ENCODE measurements around the gene PRMT6. TPM values are rescaled to one million over a fixed set of nuclear protein-coding genes. Genes with fewer than 3 reads are reported as not detected.
A peak's percentile ranks its signal among the peaks of the same experiment; 100 is the strongest.

PRMT6 gene
- polyA plus RNA-seq (2013, experiment 1 of 2): 18.4 TPM
- polyA plus RNA-seq (2013, experiment 2 of 2): 18.7 TPM

DNA sequence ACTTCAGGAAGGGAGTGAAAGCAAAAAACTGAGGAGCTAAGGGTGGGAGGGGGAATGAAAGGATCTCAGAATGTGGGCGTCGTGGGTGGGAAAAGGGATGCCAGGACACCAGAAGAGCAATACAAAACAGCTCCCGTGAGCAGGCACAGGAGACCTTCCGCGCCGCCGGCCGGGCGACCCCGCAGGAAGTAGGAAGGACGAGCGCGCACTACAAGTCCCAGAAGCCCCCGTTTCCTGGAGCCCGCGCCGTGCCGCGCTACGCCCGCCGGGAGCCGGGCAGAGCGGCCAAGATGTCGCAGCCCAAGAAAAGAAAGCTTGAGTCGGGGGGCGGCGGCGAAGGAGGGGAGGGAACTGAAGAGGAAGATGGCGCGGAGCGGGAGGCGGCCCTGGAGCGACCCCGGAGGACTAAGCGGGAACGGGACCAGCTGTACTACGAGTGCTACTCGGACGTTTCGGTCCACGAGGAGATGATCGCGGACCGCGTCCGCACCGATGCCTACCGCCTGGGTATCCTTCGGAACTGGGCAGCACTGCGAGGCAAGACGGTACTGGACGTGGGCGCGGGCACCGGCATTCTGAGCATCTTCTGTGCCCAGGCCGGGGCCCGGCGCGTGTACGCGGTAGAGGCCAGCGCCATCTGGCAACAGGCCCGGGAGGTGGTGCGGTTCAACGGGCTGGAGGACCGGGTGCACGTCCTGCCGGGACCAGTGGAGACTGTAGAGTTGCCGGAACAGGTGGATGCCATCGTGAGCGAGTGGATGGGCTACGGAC is at the start of gene PRMT6:
PRMT6 (plus strand) TSS at position 249 of the 771 bp plus-strand sequence; CDS start at position 291, 42 bp downstream.
- peak; percentile 79 for DNase-seq (ENCODE audit: low spot score)
- H3K27ac ChIP-seq (replicated peaks; ENCODE audit: low read length): peak within 1 kb of the TSS; percentile 91

DNA sequence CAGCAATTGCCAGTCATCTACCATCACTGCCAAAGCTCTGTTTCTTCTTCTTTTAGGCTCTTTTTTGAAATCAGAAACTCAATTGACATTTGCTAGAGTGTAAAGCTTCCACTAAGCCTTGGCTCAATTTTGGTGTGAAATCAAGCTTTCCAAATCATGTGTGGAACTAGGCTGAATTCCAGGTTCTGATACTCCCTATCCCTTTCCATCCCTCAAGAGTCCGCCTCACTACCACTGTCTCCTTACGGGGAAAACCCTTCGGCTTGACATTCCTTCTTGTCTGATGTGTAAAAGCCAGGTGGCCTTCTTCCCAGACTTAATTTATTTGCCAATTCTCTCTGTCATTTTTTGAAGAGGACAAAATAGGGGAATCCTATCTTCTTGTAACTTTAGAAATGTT is 47.2 kb upstream of the PRMT6 start:
- no peak overlapping the region for H3K4ac ChIP-seq (ENCODE audit: low read length)
- no peaks in the 10 kb centered on the region for H3K79me1 ChIP-seq (ENCODE audit: low read depth, low read length)
- no peaks in the 10 kb centered on the region for H3K36me3 ChIP-seq (replicated peaks in 1 of 2; ENCODE audit: control insufficient read depth in 2 of 2, insufficient read depth in 2 of 2, low read length in 2 of 2)
- no peak overlapping the region for H3K14ac ChIP-seq (ENCODE audit: low read length)
- no peak overlapping the region for H3K18ac ChIP-seq (ENCODE audit: low read length)
- no peaks in the 10 kb centered on the region for H3K27me3 ChIP-seq (ENCODE audit: control insufficient read depth in 3 of 3, insufficient read depth in 3 of 3, low read depth in 1 of 3, low read length in 3 of 3)
- no peak overlapping the region for H3K4me2 ChIP-seq (ENCODE audit: insufficient read depth, low read length, poor library complexity, severe bottlenecking)
- H2BK12ac ChIP-seq (ENCODE audit: low read length): no peak overlapping the region
- H3K27ac ChIP-seq (replicated peaks; ENCODE audit: low read length): no peak overlapping the region
- no peaks in the 10 kb centered on the region for H3K4me1 ChIP-seq (ENCODE audit: control insufficient read depth in 2 of 2, insufficient read depth in 1 of 2, low read depth in 1 of 2, low read length in 2 of 2)
- no peak overlapping the region for H4K91ac ChIP-seq (ENCODE audit: low read depth, low read length, poor library complexity)
- no peak overlapping the region for H3K9ac ChIP-seq (ENCODE audit: low read depth, low read length, poor library complexity)
- no peak overlapping the region for H3K23ac ChIP-seq (ENCODE audit: low read depth, low read length, poor library complexity)
- H2BK5ac ChIP-seq (ENCODE audit: low read length): no peak overlapping the region
- no peak for DNase-seq (ENCODE audit: low spot score)
- no peak overlapping the region for H2AFZ ChIP-seq (ENCODE audit: low read length)
- H3K4me3 ChIP-seq (ENCODE audit: low read length in 2 of 2): no peak overlapping the region
- no peak overlapping the region for H4K8ac ChIP-seq (ENCODE audit: low read depth, low read length)
- no peak overlapping the region for H2BK120ac ChIP-seq (ENCODE audit: low read depth, low read length)
- no peak overlapping the region for H2BK15ac ChIP-seq (ENCODE audit: low read length)
- no CpG with 5 or more reads among the region's 3 CpGs for WGBS, 2 donors (ENCODE audit: extremely low coverage in 2 of 2, insufficient read length in 2 of 2, insufficient replicate concordance in 1 of 2)
- H3K9me3 ChIP-seq (replicated peaks in 1 of 2; ENCODE audit: control insufficient read depth in 2 of 2, insufficient read depth in 1 of 2, low read depth in 1 of 2, low read length in 2 of 2): no peaks in the 10 kb centered on the region
- no peak overlapping the region for H2AK5ac ChIP-seq (ENCODE audit: low read depth, low read length)

More for the DNA sequence above, at the start of gene PRMT6:
- H3K4me2 ChIP-seq (ENCODE audit: insufficient read depth, low read length, poor library complexity, severe bottlenecking): peak within 1 kb of the TSS; percentile 74
- no peaks in the 10 kb centered on the region for H3K27me3 ChIP-seq (ENCODE audit: control insufficient read depth in 3 of 3, insufficient read depth in 3 of 3, low read depth in 1 of 3, low read length in 3 of 3)
- peak within 1 kb of the TSS; percentile 100 for H3K18ac ChIP-seq (ENCODE audit: low read length)
- peak within 1 kb of the TSS; percentile 99 for H2BK12ac ChIP-seq (ENCODE audit: low read length)
- H4K8ac ChIP-seq (ENCODE audit: low read depth, low read length): peak within 1 kb of the TSS; percentile 52
- no CpG with 5 or more reads among the region's 73 CpGs for WGBS, 2 donors (ENCODE audit: extremely low coverage in 2 of 2, insufficient read length in 2 of 2, insufficient replicate concordance in 1 of 2)
- peak within 1 kb of the TSS; percentile 95 for H4K91ac ChIP-seq (ENCODE audit: low read depth, low read length, poor library complexity)
- H3K9ac ChIP-seq (ENCODE audit: low read depth, low read length, poor library complexity): peak within 1 kb of the TSS; percentile 100
- peak within 1 kb of the TSS; percentile 74 to 99 for H3K4me3 ChIP-seq (ENCODE audit: low read length in 2 of 2)
- H3K4me1 ChIP-seq (ENCODE audit: control insufficient read depth in 2 of 2, insufficient read depth in 1 of 2, low read depth in 1 of 2, low read length in 2 of 2): peaks cover 0 to 4% of the 10 kb centered on the region in 2 donors
- H3K79me1 ChIP-seq (ENCODE audit: low read depth, low read length): peaks cover 9% of the 10 kb centered on the region
- peak within 1 kb of the TSS; percentile 47 for H2BK120ac ChIP-seq (ENCODE audit: low read depth, low read length)
- no peaks in the 10 kb centered on the region for H3K9me3 ChIP-seq (replicated peaks in 1 of 2; ENCODE audit: control insufficient read depth in 2 of 2, insufficient read depth in 1 of 2, low read depth in 1 of 2, low read length in 2 of 2)
- peak within 1 kb of the TSS; percentile 99 for H3K23ac ChIP-seq (ENCODE audit: low read depth, low read length, poor library complexity)
- peak within 1 kb of the TSS; percentile 30 for H2AK5ac ChIP-seq (ENCODE audit: low read depth, low read length)
- peak within 1 kb of the TSS; percentile 93 for H2BK5ac ChIP-seq (ENCODE audit: low read length)
- peak within 1 kb of the TSS; percentile 100 for H3K14ac ChIP-seq (ENCODE audit: low read length)
- peaks cover 0 to 28% of the 10 kb centered on the region in 2 donors for H3K36me3 ChIP-seq (replicated peaks in 1 of 2; ENCODE audit: control insufficient read depth in 2 of 2, insufficient read depth in 2 of 2, low read length in 2 of 2)
- H2AFZ ChIP-seq (ENCODE audit: low read length): peak within 1 kb of the TSS; percentile 97
- peak within 1 kb of the TSS; percentile 81 for H3K4ac ChIP-seq (ENCODE audit: low read length)
- peak within 1 kb of the TSS; percentile 97 for H2BK15ac ChIP-seq (ENCODE audit: low read length)

DNA sequence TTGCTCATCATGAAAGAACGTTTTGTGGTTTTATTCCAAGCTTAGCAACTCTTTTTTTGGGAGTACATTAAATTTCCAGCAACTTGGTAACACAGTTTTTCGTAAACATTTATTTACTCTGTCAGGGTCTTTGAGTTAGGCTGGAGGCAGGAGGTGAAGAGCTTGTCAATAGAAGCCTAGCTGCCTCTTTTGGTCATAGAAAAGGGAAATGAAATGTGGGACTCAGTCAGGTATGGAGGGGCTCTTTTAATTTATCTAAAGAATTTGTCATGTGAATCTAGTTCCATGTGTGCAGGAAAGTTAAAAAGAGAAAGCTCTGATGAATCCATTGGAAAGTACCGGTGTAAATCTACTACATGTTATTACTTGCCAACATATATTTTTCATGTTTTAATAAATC is 45.9 kb upstream of the PRMT6 start:
- no peaks in the 10 kb centered on the region for H3K79me1 ChIP-seq (ENCODE audit: low read depth, low read length)
- H4K91ac ChIP-seq (ENCODE audit: low read depth, low read length, poor library complexity): no peak overlapping the region
- no peak overlapping the region for H2BK5ac ChIP-seq (ENCODE audit: low read length)
- H4K8ac ChIP-seq (ENCODE audit: low read depth, low read length): no peak overlapping the region
- H3K14ac ChIP-seq (ENCODE audit: low read length): no peak overlapping the region
- no peak overlapping the region for H2BK120ac ChIP-seq (ENCODE audit: low read depth, low read length)
- H3K4me2 ChIP-seq (ENCODE audit: insufficient read depth, low read length, poor library complexity, severe bottlenecking): no peak overlapping the region
- H3K4me3 ChIP-seq (ENCODE audit: low read length in 2 of 2): no peak overlapping the region
- H3K27me3 ChIP-seq (ENCODE audit: control insufficient read depth in 3 of 3, insufficient read depth in 3 of 3, low read depth in 1 of 3, low read length in 3 of 3): no peaks in the 10 kb centered on the region
- H2BK12ac ChIP-seq (ENCODE audit: low read length): no peak overlapping the region
- H2AFZ ChIP-seq (ENCODE audit: low read length): no peak overlapping the region
- no peak overlapping the region for H2AK5ac ChIP-seq (ENCODE audit: low read depth, low read length)
- DNase-seq (ENCODE audit: low spot score): no peak
- WGBS, 2 donors (ENCODE audit: extremely low coverage in 2 of 2, insufficient read length in 2 of 2, insufficient replicate concordance in 1 of 2): no CpG with 5 or more reads among the region's 3 CpGs
- no peaks in the 10 kb centered on the region for H3K4me1 ChIP-seq (ENCODE audit: control insufficient read depth in 2 of 2, insufficient read depth in 1 of 2, low read depth in 1 of 2, low read length in 2 of 2)
- no peak overlapping the region for H2BK15ac ChIP-seq (ENCODE audit: low read length)
- H3K18ac ChIP-seq (ENCODE audit: low read length): no peak overlapping the region
- no peak overlapping the region for H3K23ac ChIP-seq (ENCODE audit: low read depth, low read length, poor library complexity)
- H3K27ac ChIP-seq (replicated peaks; ENCODE audit: low read length): no peak overlapping the region
- H3K36me3 ChIP-seq (replicated peaks in 1 of 2; ENCODE audit: control insufficient read depth in 2 of 2, insufficient read depth in 2 of 2, low read length in 2 of 2): no peaks in the 10 kb centered on the region
- H3K4ac ChIP-seq (ENCODE audit: low read length): no peak overlapping the region
- no peaks in the 10 kb centered on the region for H3K9me3 ChIP-seq (replicated peaks in 1 of 2; ENCODE audit: control insufficient read depth in 2 of 2, insufficient read depth in 1 of 2, low read depth in 1 of 2, low read length in 2 of 2)
- no peak overlapping the region for H3K9ac ChIP-seq (ENCODE audit: low read depth, low read length, poor library complexity)

- H2AK5ac ChIP-seq (ENCODE audit: low read depth, low read length): no peak overlapping the region
- H3K79me1 ChIP-seq (ENCODE audit: low read depth, low read length): no peaks in the 10 kb centered on the region
- no peaks in the 10 kb centered on the region for H3K27me3 ChIP-seq (ENCODE audit: control insufficient read depth in 3 of 3, insufficient read depth in 3 of 3, low read depth in 1 of 3, low read length in 3 of 3)
- H2AFZ ChIP-seq (ENCODE audit: low read length): no peak overlapping the region
- H3K18ac ChIP-seq (ENCODE audit: low read length): no peak overlapping the region
- H2BK5ac ChIP-seq (ENCODE audit: low read length): no peak overlapping the region
- no peak overlapping the region for H3K23ac ChIP-seq (ENCODE audit: low read depth, low read length, poor library complexity)
- no peak overlapping the region for H3K9ac ChIP-seq (ENCODE audit: low read depth, low read length, poor library complexity)
- H3K27ac ChIP-seq (replicated peaks; ENCODE audit: low read length): no peak overlapping the region
- H3K4ac ChIP-seq (ENCODE audit: low read length): no peak overlapping the region
- no peak overlapping the region for H3K4me3 ChIP-seq (ENCODE audit: low read length in 2 of 2)
- H2BK12ac ChIP-seq (ENCODE audit: low read length): no peak overlapping the region
- no peak overlapping the region for H4K91ac ChIP-seq (ENCODE audit: low read depth, low read length, poor library complexity)
- no peak overlapping the region for H2BK120ac ChIP-seq (ENCODE audit: low read depth, low read length)
- no peak overlapping the region for H2BK15ac ChIP-seq (ENCODE audit: low read length)
- no peak overlapping the region for H3K4me2 ChIP-seq (ENCODE audit: insufficient read depth, low read length, poor library complexity, severe bottlenecking)
- no peaks in the 10 kb centered on the region for H3K9me3 ChIP-seq (replicated peaks in 1 of 2; ENCODE audit: control insufficient read depth in 2 of 2, insufficient read depth in 1 of 2, low read depth in 1 of 2, low read length in 2 of 2)
- H4K8ac ChIP-seq (ENCODE audit: low read depth, low read length): no peak overlapping the region
- H3K4me1 ChIP-seq (ENCODE audit: control insufficient read depth in 2 of 2, insufficient read depth in 1 of 2, low read depth in 1 of 2, low read length in 2 of 2): no peaks in the 10 kb centered on the region
- no peak for DNase-seq (ENCODE audit: low spot score)
- WGBS, 2 donors (ENCODE audit: extremely low coverage in 2 of 2, insufficient read length in 2 of 2, insufficient replicate concordance in 1 of 2): no CpG with 5 or more reads among the region's 3 CpGs
- H3K36me3 ChIP-seq (replicated peaks in 1 of 2; ENCODE audit: control insufficient read depth in 2 of 2, insufficient read depth in 2 of 2, low read length in 2 of 2): no peaks in the 10 kb centered on the region
- no peak overlapping the region for H3K14ac ChIP-seq (ENCODE audit: low read length)
Observed at GRCh38 chr1:107016376-107016978, 40.0 kb upstream of the PRMT6 start.

Measured in neuronal stem cell (in vitro differentiated cells).